HTR-8/SVneo (cell line): ENCODE results near the gene MIA2.
"Not testable (repeated sequence)": the region's sequence is repeated elsewhere in the genome, so short reads cannot be mapped to it uniquely, and the experiment has no call there.

Source experiments
- DNase-seq: peaks from one replicate; pipeline ENCODE4 v3.0.0; 2011; ENCODE audit warnings: low spot score, mixed read lengths; ENCODE audit not compliant: insufficient read length
- FAIRE-seq: peaks from 2 replicates; lab custom pipeline; 2011; peaks lifted over from hg19 to GRCh38; lab: Jason Lieb, UNC

MIA2 gene

GRCh38 chr14:39230416-39231035, 3.2 kb upstream of the MIA2 start:
- DNase-seq (no peak), FAIRE-seq (no peak)

- DNase-seq: peak; percentile 44
- FAIRE-seq: not testable (repeated sequence)
Measured at GRCh38 chr14:39231751-39232553, 1.8 kb upstream of the MIA2 start.

DNA sequence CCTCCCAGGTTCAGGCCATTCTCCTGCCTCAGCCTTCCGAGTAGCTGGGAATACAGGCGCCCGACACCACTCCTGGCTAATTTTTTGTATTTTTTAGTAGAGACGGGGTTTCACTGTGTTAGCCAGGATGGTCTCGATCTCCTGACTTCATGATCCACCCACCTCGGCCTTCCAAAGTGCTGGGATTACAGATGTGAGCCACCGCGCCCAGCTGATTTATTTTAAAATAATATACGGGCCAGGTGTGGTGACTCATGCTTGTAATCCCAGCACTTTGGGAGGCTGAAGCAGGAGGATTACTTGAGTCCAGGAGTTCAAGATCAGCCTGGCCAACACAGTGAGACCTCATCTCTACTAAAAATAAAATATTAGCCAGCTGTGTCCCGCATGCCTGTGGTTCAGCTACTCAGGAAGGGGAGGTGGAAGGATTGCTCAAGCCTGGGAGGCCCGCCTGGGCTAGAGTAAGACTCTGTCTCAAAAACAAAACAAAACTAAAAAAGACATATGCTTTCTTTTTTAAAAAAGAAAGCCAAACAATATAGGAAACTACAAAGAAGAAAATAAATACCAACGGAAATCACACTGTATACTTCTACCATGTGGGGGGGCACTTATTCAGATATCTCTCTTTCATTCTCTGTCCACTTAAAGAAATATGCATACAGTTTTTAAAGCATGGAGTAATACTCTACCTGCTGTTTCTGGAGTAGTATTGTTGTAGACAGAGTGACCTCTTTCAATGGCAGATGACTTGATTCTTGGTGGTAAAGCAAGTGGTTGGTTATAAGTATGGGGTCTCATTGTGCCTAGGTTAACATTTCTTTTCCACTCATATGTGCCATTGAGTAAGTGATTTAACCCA, 930 bp upstream of the MIA2 start:
- DNase-seq (no peak), FAIRE-seq (no peak)

- not testable (repeated sequence) for DNase-seq, FAIRE-seq
Measured at GRCh38 chr14:39234986-39235385, 1.3 kb downstream of the MIA2 start.

- not testable (repeated sequence) for DNase-seq, FAIRE-seq
Measured at GRCh38 chr14:39235466-39235865, 1.8 kb downstream of the MIA2 start.

DNA sequence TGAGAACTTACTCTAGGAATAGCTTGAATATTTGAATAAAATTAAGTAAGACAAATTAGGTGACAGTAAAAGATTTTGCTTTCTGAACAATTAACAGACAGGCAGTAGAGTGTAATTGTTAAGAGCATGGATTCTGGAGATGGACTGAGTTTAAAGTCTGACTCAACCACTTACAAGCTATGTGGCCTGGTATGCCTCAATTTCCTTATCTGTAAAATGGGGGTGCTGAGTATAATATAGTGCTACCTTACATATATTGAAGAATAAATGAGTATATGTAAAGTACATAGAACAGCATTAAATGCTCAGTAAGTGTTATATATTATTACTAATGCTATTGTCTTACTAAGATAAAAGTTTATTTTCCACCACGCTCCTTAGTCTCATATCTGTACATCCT, 7.1 kb downstream of the MIA2 start:
- DNase-seq (no peak), FAIRE-seq (no peak)

DNA sequence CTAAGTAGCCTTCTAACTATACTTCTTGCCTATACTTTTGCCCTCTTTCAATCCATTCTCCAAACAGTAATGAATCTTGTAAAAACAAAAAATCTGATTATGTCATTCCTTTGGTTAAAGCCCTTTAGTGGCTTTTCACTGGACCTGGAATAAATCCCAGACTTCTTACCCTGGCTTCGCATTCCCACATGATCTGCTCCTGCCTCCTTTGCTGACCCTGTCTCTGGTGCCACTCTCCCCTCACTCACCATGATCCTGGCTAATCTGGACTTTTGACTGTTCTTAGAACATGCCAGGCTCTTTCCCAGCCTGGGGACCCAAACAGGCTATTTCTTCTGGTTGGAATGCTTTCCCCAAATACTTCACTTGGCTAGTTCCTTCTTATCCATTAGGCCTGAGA, 7.9 kb downstream of the MIA2 start:
- DNase-seq: no peak
- FAIRE-seq: no peak

DNA sequence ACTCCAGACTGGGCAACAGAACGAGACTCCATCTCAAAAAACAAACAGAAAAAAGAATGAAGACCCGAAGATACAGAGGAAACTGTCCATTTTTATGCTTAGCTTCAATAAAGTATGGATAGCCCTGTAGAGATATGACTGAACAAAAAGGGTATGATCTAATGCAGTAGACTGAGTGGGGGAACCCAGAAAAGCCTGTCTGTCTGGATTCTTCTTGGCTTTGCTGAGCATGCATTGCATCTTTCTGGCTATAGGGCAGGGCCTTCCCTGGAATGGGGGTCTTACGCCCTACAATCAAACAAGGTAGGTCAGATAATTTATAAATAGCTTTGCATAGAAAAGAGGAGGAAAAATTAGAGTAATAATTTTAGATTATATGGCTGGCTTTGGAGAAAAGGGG, 10.1 kb downstream of the MIA2 start:
- FAIRE-seq: no peak

DNA sequence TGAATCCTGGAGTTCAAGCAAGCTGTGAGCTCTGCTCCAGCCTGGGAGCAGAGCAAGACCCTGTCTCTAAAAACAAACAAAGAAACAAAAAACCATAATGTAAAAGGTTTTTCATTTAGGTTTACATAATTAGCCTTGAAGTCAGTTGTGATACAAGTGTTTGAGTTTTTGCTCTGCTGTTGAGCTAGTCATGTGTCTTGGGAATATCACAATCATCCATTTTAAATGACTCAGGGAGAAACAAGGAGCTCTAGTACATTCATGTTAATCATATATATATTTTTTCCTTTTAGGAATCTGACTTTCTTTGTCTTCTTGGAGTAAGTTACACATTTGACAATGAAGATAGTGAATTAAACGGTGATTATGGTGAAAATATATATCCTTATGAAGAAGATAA, 12.9 kb downstream of the MIA2 start:
- DNase-seq: no peak
- no peak for FAIRE-seq

More for the DNA sequence above, 10.1 kb downstream of the MIA2 start:
- DNase-seq: no peak

GRCh38 chr14:39247256-39247655, 13.5 kb downstream of the MIA2 start:
- no peak for FAIRE-seq
- peak; percentile 26 for DNase-seq

DNA sequence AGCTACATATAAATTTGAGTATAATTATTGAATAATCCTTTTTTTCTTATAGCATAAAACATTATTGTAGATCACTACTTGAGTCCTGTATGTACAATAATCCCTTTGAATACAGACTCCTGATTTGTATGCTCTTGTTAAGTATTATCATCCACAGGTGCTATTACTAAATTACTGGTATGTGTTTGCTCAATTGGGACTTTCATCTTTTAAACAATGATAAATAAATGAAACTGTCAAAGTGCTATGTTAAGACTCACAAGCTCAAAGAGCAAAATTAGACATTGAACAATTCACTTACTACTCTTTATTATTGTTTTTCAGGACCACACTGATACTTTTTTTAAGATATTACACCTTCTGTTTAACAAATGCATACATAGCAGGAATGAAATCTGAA, 17.8 kb downstream of the MIA2 start:
- no peak for FAIRE-seq

DNA sequence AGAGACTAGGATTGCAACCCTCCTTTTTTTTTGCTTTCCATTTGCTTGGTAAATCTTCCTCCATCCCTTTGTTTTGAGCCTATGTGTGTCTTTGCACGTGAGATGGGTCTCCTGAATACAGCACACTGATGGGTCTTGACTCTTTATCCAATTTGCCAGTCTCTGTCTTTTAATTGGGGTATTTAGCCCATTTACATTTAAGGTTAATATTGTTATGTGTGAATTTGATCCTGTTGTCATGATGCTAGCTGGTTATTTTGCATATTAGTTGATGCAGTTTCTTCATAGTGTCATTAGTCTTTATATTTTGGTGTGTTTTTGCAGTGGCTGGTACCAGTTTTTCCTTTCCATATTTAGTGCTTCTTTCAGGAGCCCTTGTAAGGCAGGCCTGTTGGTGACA, 23.7 kb downstream of the MIA2 start:
- not testable (repeated sequence) for FAIRE-seq, DNase-seq

More for the DNA sequence above, 17.8 kb downstream of the MIA2 start:
- DNase-seq: no peak

GRCh38 chr14:39258782-39259545, 25.2 kb downstream of the MIA2 start:
- no peak for FAIRE-seq
- DNase-seq: no peak

DNA sequence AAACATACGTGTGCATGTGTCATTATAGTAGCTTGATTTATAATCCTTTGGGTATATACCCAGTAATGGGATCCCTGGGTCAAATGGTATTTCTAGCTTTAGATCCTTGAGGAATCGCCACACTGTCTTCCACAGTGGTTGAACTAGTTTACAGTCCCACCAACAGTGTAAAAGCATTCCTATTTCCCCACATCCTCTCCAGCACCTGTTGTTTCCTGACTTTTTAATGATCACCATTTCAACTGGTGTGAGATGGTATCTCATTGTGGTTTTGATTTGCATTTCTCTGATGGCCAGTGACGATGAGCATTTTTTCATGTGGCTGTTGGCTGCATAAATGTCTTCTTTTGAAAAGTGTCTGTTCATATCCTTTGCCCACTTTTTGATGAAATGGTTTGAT, 26.4 kb downstream of the MIA2 start:
- FAIRE-seq, DNase-seq: not testable (repeated sequence)

GRCh38 chr14:39262214-39262613, 28.5 kb downstream of the MIA2 start:
- not testable (repeated sequence) for DNase-seq, FAIRE-seq

DNA sequence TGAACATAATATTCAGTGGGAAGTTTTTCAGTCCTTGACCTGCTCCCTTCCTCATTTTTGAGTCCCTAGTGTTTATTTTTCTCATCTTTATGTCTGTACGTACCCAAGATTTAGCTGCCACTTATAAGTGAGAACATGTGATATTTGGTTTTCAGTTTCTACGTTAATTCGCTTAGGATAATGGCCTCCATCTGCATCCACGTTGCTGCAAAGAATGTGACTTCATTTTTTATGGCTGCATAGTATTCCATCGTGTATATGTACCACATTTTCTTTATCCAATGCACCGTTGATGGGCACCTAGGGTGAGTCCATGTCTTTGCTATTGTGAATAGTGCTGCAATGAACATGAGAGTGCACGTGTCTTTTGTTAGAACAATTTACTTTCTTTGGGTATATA, 30.3 kb downstream of the MIA2 start:
- no peak for DNase-seq
- FAIRE-seq: no peak

- DNase-seq (no peak), FAIRE-seq (no peak)
Measured at GRCh38 chr14:39264558-39264957, 30.8 kb downstream of the MIA2 start.

- DNase-seq: no peak
- FAIRE-seq: no peak
Measured at GRCh38 chr14:39265033-39265432, 31.3 kb downstream of the MIA2 start.

DNA sequence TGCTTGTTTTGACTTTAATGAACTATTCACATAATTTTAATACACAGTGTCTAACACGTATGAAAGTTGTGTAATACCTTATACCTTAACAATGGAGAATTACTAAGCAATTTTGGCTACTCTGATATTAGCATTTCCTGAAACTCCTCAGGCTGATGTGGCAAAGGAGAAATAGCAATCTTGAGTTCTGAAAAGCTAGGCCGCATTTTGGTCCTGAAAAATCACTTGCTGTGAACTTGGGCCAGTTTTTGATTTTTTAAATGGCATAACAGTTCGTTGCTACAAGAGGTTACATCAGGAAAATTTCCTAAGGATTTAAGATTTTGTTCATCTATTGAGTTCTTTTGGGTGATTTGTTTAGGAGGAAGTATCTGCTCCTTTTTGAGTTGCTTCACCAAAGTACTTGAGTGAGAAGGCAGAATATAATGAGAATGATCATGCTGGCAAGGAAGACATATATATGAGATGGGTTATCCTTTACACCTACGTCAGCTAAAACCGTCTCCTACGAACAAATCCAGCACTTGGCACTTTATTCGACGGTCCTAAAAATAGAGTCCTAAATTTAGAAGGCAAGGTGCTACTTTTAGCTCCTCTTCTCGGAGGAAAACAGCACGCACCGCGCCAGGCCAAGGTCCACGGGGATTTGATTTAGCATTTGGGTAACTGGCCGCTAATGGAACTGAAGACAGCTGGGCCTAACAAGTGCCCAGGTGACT, 32.2 kb downstream of the MIA2 start:
- DNase-seq (no peak), FAIRE-seq (no peak)
